ENCODE data around the gene ATP6V1G2.

- TF ChIP-seq, protein P1, sequence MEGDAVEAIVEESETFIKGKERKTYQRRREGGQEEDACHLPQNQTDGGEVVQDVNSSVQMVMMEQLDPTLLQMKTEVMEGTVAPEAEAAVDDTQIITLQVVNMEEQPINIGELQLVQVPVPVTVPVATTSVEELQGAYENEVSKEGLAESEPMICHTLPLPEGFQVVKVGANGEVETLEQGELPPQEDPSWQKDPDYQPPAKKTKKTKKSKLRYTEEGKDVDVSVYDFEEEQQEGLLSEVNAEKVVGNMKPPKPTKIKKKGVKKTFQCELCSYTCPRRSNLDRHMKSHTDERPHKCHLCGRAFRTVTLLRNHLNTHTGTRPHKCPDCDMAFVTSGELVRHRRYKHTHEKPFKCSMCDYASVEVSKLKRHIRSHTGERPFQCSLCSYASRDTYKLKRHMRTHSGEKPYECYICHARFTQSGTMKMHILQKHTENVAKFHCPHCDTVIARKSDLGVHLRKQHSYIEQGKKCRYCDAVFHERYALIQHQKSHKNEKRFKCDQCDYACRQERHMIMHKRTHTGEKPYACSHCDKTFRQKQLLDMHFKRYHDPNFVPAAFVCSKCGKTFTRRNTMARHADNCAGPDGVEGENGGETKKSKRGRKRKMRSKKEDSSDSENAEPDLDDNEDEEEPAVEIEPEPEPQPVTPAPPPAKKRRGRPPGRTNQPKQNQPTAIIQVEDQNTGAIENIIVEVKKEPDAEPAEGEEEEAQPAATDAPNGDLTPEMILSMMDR (IDR thresholded peaks at IDR 0.05): no peak
- peak in 1 of 4 donors; percentile 10 for TF ChIP-seq POLR2A (IDR thresholded peaks at IDR 0.05)
These were observed 35.8 kb upstream of the ATP6V1G2 start, which contains the start of gene LTB for GRCh38 chr6:31582230-31582643.
